ENCODE results near the gene RORC. TPM values are rescaled to one million over a fixed set of nuclear protein-coding genes. Genes with fewer than 3 reads are reported as not detected.

Gene RORC
- polyA plus RNA-seq, 1 experiment: not detected

GRCh38 chr1:151817353-151817730 lies 14.3 kb downstream of the RORC start:
- Histone ChIP-seq H3K27ac (ENCODE audit: low read depth, low read length) (no peak overlapping the region), H3K4me3 (ENCODE audit: low read depth, low read length) (no peak overlapping the region), H3K9me3 (ENCODE audit: control insufficient read depth, insufficient read depth, low read length) (no peaks in the 10 kb centered on the region), H3K27me3 (ENCODE audit: control insufficient read depth, insufficient read depth, low read length) (peaks cover 44% of the 10 kb centered on the region)
- CTCF ChIA-PET: no interaction called here
- no peak for TF ChIP-seq CTCF (IDR thresholded peaks at IDR 0.05; ENCODE audit: low read depth, low read length)
- DNase-seq (ENCODE audit: low read depth, low spot score): no peak
- POLR2A ChIA-PET: no interaction called here

GRCh38 chr1:151816548-151817352 lies 14.9 kb downstream of the RORC start:
- H3K27ac ChIP-seq (ENCODE audit: low read depth, low read length): no peak overlapping the region
- no peak overlapping the region for H3K4me3 ChIP-seq (ENCODE audit: low read depth, low read length)
- H3K9me3 ChIP-seq (ENCODE audit: control insufficient read depth, insufficient read depth, low read length): no peaks in the 10 kb centered on the region
- POLR2A ChIA-PET: no interaction called here
- no peak for DNase-seq (ENCODE audit: low read depth, low spot score)
- TF ChIP-seq CTCF (IDR thresholded peaks at IDR 0.05; ENCODE audit: low read depth, low read length): no peak
- CTCF ChIA-PET: no interaction called here
- peaks cover 45% of the 10 kb centered on the region for H3K27me3 ChIP-seq (ENCODE audit: control insufficient read depth, insufficient read depth, low read length)

- DNase-seq (ENCODE audit: low read depth, low spot score): no peak
- CTCF ChIA-PET: no interaction called here
- POLR2A ChIA-PET: no interaction called here
Observed at GRCh38 chr1:151815716-151816327, 15.8 kb downstream of the RORC start.

DNA sequence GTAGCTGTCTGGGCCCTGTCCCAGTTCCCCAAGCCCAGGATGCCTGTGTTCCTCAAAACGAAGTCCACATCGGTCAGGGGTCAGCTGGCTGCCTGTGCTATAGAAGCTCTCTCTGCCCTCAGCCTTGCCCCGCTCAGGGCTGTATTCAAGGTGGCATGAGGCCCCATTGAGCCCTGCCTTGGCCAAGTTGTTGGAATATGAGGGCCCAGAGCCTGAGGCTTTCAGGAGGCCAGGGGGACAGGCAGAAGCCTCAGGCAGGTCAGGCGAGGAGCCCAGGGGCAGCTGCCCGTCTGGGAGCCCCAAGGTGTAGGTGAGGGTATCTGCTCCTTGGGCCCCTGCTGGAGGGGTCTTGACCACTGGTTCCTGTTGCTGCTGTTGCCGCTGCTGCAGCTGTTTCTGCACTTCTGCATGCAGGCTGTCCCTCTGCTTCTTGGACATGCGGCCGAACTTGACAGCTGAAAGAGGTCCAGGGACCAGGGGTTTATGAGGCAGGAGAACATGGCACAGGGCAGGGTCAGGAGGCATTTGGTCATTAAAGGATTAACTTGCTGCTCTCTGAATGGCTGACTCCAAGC lies 16.5 kb downstream of the RORC start:
- Histone ChIP-seq H3K27me3 (ENCODE audit: control insufficient read depth, insufficient read depth, low read length) (peaks cover 47% of the 10 kb centered on the region), H3K4me3 (ENCODE audit: low read depth, low read length) (no peak overlapping the region), H3K27ac (ENCODE audit: low read depth, low read length) (no peak overlapping the region), H3K9me3 (ENCODE audit: control insufficient read depth, insufficient read depth, low read length) (no peaks in the 10 kb centered on the region)
- no peak for TF ChIP-seq CTCF (IDR thresholded peaks at IDR 0.05; ENCODE audit: low read depth, low read length)
- POLR2A ChIA-PET: no interaction called here
- DNase-seq (ENCODE audit: low read depth, low spot score): no peak
- CTCF ChIA-PET: no interaction called here

More at GRCh38 chr1:151815716-151816327, 15.8 kb downstream of the RORC start:
- peaks cover 47% of the 10 kb centered on the region for H3K27me3 ChIP-seq (ENCODE audit: control insufficient read depth, insufficient read depth, low read length)
- H3K27ac ChIP-seq (ENCODE audit: low read depth, low read length): no peak overlapping the region
- no peak for TF ChIP-seq CTCF (IDR thresholded peaks at IDR 0.05; ENCODE audit: low read depth, low read length)
- H3K4me3 ChIP-seq (ENCODE audit: low read depth, low read length): no peak overlapping the region
- H3K9me3 ChIP-seq (ENCODE audit: control insufficient read depth, insufficient read depth, low read length): no peaks in the 10 kb centered on the region

- ChIA-PET CTCF (no interaction called here), POLR2A (no interaction called here)
- Histone ChIP-seq H3K9me3 (ENCODE audit: control insufficient read depth, insufficient read depth, low read length) (no peaks in the 10 kb centered on the region), H3K4me3 (ENCODE audit: low read depth, low read length) (no peak overlapping the region), H3K27ac (ENCODE audit: low read depth, low read length) (no peak overlapping the region), H3K27me3 (ENCODE audit: control insufficient read depth, insufficient read depth, low read length) (peaks cover 47% of the 10 kb centered on the region)
- no peak for DNase-seq (ENCODE audit: low read depth, low spot score)
- TF ChIP-seq CTCF (IDR thresholded peaks at IDR 0.05; ENCODE audit: low read depth, low read length): no peak
Observed at GRCh38 chr1:151814426-151814825, 17.2 kb downstream of the RORC start.
